Activated CD8-positive, alpha-beta T cell treated with anti-CD3 and anti-CD28 coated beads, Interleukin-2, amount 10 ng/mL, durations not matched to agents 7 days and 5 days (primary cell): Measurements from ENCODE around the gene LAMTOR5. TPM values are rescaled to one million over a fixed set of nuclear protein-coding genes. Genes with fewer than 3 reads are reported as not detected.

ENCODE experiments used
- total RNA-seq, 2 experiments: library from RNA; stranded (reverse); gene quantifications; one replicate each; pipeline ENCODE4 v1.2.3, GENCODE V29; 2021

Gene LAMTOR5
- total RNA-seq, 2 experiments from 2014 or later: 123 TPM

Other genes starting within 250 kb of the LAMTOR5 start
- gene KCNC4, start 197.4 kb downstream of the LAMTOR5 start, total RNA-seq: 1 to 10 TPM; 7.5 to 8.3 TPM
- gene RBM15, start 68.3 kb downstream of the LAMTOR5 start, total RNA-seq: 10 to 100 TPM; 72.0 to 75.5 TPM
- gene SLC16A4, start 16.7 kb downstream of the LAMTOR5 start, total RNA-seq: under 1 TPM; 0.23 to 0.26 TPM
- not detected for gene PROK1, start 43.5 kb upstream of the LAMTOR5 start, total RNA-seq
- gene KCNA10, start 111.5 kb upstream of the LAMTOR5 start, total RNA-seq: not detected
- 1 to 10 TPM; 1.4 to 2.2 TPM for gene KCNA2, start 198.7 kb upstream of the LAMTOR5 start, total RNA-seq